ENCODE measurements around the gene SNUPN.

DNA sequence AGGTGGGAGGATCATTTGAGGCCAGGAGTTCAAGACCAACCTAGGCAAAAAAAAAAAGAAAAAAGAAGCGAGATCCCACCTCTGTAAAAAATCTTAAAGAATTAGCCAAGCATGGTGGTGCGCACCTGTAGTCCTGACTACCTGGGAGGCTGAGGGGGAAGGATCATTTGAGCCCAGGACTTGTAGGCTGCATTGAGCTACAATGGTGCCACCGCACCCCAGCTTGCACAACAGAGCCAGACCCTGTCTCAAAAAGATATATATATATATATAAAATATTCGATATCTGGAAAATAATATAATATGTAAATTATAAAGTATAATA is 15.6 kb upstream of the SNUPN start:
- TF ChIP-seq, protein P1, sequence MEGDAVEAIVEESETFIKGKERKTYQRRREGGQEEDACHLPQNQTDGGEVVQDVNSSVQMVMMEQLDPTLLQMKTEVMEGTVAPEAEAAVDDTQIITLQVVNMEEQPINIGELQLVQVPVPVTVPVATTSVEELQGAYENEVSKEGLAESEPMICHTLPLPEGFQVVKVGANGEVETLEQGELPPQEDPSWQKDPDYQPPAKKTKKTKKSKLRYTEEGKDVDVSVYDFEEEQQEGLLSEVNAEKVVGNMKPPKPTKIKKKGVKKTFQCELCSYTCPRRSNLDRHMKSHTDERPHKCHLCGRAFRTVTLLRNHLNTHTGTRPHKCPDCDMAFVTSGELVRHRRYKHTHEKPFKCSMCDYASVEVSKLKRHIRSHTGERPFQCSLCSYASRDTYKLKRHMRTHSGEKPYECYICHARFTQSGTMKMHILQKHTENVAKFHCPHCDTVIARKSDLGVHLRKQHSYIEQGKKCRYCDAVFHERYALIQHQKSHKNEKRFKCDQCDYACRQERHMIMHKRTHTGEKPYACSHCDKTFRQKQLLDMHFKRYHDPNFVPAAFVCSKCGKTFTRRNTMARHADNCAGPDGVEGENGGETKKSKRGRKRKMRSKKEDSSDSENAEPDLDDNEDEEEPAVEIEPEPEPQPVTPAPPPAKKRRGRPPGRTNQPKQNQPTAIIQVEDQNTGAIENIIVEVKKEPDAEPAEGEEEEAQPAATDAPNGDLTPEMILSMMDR (IDR thresholded peaks at IDR 0.05), result no peak
- TF ChIP-seq EP300 (IDR thresholded peaks at IDR 0.05) (no peak), POLR2A (IDR thresholded peaks at IDR 0.05) (no peak)
